ENCODE results near the gene GRHL3. TPM values are rescaled to one million over a fixed set of nuclear protein-coding genes. Genes with fewer than 3 reads are reported as not detected.
A peak's percentile ranks its signal among the peaks of the same experiment; 100 is the strongest.

The GRHL3 gene
- total RNA-seq, 1 donor from 2014 or later: 0.12 TPM

DNA sequence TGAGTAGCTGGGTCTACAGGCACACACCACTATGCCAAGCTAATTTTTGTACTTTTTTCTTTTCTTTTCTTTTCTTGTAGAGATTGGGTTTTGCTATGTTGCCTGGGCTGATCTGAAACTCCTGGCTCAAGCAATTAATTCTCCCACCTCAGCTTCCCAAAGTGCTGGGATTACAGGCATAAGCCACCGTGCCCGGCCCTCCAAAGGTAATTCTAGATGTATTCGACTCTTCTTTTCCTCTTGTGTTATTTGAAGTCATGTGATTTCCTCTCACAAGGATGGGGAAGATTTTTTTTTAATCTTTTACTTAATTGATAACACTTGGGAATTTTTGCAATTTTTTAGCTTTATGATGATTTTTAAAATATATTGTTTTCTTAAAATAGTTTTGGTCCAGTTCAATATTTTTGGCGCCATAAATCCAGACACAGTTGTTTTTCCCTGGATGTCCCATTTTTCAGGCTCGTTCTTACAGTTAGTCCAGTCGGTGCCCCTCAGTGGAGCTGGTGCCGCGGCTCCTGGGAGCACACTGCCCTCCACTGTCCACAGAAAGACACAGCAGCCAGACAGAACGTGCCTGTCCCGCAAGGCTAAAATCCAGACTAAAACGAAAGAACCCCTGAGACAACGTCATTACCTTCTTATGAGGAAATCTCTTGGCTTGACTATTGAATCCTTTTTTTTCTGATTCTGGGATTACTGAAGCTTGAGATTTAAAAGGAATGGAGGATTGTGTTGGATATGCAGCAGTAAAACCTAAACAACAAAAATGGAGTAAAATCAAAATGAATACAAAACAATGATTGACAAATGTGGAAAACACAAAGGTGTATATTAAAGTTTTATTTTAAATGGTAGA lies 72.0 kb downstream of the GRHL3 start:
- DNase-seq (ENCODE audit: low read depth, low spot score): peak; percentile 65
- H3K4me1 Mint-ChIP-seq: peaks cover 18% of the 10 kb centered on the region
- no peak overlapping the region for H3K4me3 Mint-ChIP-seq
- H3K27me3 Mint-ChIP-seq (ENCODE audit: low read depth): no peaks in the 10 kb centered on the region
- TF ChIP-seq, protein P1, sequence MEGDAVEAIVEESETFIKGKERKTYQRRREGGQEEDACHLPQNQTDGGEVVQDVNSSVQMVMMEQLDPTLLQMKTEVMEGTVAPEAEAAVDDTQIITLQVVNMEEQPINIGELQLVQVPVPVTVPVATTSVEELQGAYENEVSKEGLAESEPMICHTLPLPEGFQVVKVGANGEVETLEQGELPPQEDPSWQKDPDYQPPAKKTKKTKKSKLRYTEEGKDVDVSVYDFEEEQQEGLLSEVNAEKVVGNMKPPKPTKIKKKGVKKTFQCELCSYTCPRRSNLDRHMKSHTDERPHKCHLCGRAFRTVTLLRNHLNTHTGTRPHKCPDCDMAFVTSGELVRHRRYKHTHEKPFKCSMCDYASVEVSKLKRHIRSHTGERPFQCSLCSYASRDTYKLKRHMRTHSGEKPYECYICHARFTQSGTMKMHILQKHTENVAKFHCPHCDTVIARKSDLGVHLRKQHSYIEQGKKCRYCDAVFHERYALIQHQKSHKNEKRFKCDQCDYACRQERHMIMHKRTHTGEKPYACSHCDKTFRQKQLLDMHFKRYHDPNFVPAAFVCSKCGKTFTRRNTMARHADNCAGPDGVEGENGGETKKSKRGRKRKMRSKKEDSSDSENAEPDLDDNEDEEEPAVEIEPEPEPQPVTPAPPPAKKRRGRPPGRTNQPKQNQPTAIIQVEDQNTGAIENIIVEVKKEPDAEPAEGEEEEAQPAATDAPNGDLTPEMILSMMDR (conservative IDR thresholded peaks at IDR 0.05): peak; percentile 98
- H3K36me3 Mint-ChIP-seq (ENCODE audit: low read depth): no peaks in the 10 kb centered on the region
- no peaks in the 10 kb centered on the region for H3K9me3 Mint-ChIP-seq
- H3K27ac Mint-ChIP-seq (ENCODE audit: unreplicated experiment): no peak overlapping the region

DNA sequence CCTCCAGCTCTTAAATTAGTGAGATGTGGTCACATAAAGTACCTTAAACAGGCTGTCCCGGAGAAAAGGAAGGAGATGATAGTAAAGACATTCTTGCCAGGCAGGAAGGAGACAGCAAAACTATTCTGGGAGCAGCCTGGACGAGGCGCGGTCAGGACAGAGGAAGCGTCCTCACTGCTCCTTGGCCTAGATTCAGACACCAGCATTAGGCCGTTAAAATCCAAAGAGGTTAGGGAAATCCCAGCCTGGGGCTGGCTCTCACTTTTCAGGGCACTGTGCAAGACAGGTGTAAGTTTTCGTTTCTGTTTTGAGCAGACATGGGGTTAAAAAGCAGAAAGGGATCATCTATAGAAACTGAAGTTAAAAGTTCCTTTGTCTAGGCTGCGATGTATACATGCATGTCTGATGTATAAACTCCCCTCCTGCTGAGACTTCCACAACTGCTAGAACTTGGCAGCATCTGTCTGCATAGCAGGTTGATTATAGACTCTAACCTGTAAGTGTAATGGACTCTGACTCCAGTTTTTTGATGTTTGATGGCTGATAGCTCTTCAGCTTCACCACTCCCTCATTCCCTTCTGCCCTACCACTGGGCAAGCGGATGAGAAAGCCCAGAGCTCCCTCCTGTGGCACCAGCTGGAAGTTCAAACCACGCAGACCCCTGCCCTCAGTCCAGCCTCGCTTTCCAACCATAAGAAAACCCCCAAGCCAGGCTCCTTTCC lies 72.9 kb downstream of the GRHL3 start:
- H3K36me3 Mint-ChIP-seq (ENCODE audit: low read depth): no peaks in the 10 kb centered on the region
- no peak overlapping the region for H3K27ac Mint-ChIP-seq (ENCODE audit: unreplicated experiment)
- peaks cover 18% of the 10 kb centered on the region for H3K4me1 Mint-ChIP-seq
- H3K27me3 Mint-ChIP-seq (ENCODE audit: low read depth): no peaks in the 10 kb centered on the region
- TF ChIP-seq, protein P1 (conservative IDR thresholded peaks at IDR 0.05): peak; percentile 90
- DNase-seq (ENCODE audit: low read depth, low spot score): peak; percentile 72
- H3K4me3 Mint-ChIP-seq: no peak overlapping the region
- H3K9me3 Mint-ChIP-seq: no peaks in the 10 kb centered on the region

DNA sequence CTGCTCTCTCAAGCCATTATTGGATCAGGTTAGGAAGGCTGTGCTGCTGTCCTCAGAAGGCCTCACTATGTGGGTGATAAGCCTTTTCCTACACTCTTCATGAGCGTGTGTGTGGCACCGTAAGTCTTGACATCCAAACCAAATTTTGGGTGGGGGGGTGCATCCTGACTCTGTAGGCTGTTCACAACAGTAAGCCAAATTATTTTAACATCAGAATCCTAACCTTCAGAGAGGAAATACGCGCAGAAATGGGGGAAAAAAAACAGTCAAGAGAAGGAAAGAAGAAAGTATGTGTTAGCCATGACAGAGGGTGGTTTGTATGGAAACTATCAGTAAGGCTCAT lies 73.4 kb downstream of the GRHL3 start:
- DNase-seq (ENCODE audit: low read depth, low spot score): no peak
- Mint-ChIP-seq H3K9me3 (no peaks in the 10 kb centered on the region), H3K27ac (ENCODE audit: unreplicated experiment) (peak overlapping the region; percentile 54), H3K36me3 (ENCODE audit: low read depth) (no peaks in the 10 kb centered on the region), H3K4me1 (peaks cover 18% of the 10 kb centered on the region), H3K27me3 (ENCODE audit: low read depth) (no peaks in the 10 kb centered on the region), H3K4me3 (no peak overlapping the region)
- TF ChIP-seq, protein P1 (conservative IDR thresholded peaks at IDR 0.05): no peak

DNA sequence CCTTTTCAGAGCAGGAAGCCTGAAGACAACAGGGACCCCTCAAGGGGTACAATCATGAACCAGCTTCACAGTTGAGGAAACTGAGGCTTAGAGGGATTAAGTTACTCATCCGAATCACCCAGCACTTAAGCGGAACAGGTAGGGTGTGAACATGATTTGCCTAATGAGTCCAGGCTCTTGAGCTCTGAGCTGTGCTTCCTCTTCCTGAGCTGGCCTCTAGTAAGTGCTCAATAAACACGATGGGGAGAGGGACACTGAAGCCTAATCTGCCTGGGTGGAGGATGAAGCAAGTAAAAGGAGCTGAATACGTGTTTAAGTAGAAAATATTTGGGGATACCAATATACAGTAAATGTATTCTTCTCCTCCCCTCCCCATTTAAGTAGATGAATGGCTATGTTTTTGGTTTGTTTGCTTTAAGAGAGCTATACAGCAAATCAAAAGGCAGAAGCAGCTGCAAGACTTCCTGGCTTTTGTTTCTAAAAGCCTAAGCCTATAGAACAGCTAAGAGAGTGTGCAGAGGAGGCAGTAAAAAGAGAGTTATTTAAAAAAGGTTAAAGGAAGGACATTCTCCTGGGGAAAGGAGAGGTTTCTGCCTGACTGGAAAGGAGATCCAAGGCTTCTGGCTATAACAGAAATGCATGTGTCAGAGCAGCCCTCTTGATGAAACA lies 74.0 kb downstream of the GRHL3 start:
- Mint-ChIP-seq H3K36me3 (ENCODE audit: low read depth) (no peaks in the 10 kb centered on the region), H3K9me3 (no peaks in the 10 kb centered on the region), H3K27ac (ENCODE audit: unreplicated experiment) (no peak overlapping the region), H3K4me3 (no peak overlapping the region), H3K27me3 (ENCODE audit: low read depth) (no peaks in the 10 kb centered on the region), H3K4me1 (peaks cover 18% of the 10 kb centered on the region)
- TF ChIP-seq, protein P1 (conservative IDR thresholded peaks at IDR 0.05): no peak
- no peak for DNase-seq (ENCODE audit: low read depth, low spot score)

DNA sequence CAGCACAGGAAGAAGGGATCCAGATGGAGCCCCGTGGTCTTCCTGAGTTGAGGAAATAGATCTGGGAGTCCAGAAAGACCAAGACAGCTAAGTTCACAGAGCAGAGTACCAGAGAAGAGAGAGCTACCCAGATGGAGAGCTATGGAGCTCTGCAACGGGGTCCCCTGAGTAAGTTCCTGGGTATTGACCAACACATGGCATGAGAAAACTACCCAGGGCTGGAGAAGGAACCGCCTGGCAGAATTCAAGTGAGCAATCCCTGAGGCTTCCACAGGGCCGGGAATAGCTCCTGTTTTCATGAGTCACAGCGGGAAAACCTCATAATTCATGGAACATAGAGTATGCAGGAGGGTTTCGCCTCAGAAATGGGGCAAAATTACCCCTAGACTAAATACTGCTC lies 74.7 kb downstream of the GRHL3 start:
- Mint-ChIP-seq H3K27me3 (ENCODE audit: low read depth) (no peaks in the 10 kb centered on the region), H3K9me3 (no peaks in the 10 kb centered on the region), H3K4me3 (no peak overlapping the region), H3K27ac (ENCODE audit: unreplicated experiment) (no peak overlapping the region), H3K4me1 (peaks cover 18% of the 10 kb centered on the region), H3K36me3 (ENCODE audit: low read depth) (no peaks in the 10 kb centered on the region)
- TF ChIP-seq, protein P1 (conservative IDR thresholded peaks at IDR 0.05): no peak
- no peak for DNase-seq (ENCODE audit: low read depth, low spot score)

All from neural crest cell (in vitro differentiated cells).